ENCODE results near the gene AREL1. TPM values are rescaled to one million over a fixed set of nuclear protein-coding genes. Genes with fewer than 3 reads are reported as not detected.
A peak's percentile ranks its signal among the peaks of the same experiment; 100 is the strongest.

Gene AREL1
- total and polyA plus RNA-seq, 5 donors: 8.2 to 25.4 (median 23.1) TPM

GRCh38 chr14:74611650-74612349 lies 101.1 kb downstream of the AREL1 start, which contains the start of gene LTBP2:
TSS of gene LTBP2 (minus strand) at chr14:74612237. CDS start at chr14:74611944, 293 bp downstream.
- Histone ChIP-seq H3K4me3 (ENCODE audit: low read length) (peak within 1 kb of the TSS; percentile 84), H3K27ac (ENCODE audit: low read length) (no peak within 1 kb of the TSS), H3K4me1 (ENCODE audit: control insufficient read depth, insufficient read depth, low read length) (no peaks in the 10 kb centered on the region), H3K9me3 (ENCODE audit: control insufficient read depth, low read length) (no peaks in the 10 kb centered on the region), H3K27me3 (ENCODE audit: control insufficient read depth, insufficient read depth) (no peaks in the 10 kb centered on the region)
- ATAC-seq (peak; percentile 37 to 43), DNase-seq (peak in 1 of 3 donors; percentile 73)
- 1% methylated on average over 70 of the region's 70 CpGs for WGBS
- intact Hi-C loops (cut with DNase I): loop anchor here (5.0 to 10.0 kb wide), 3 partner anchors 103 to 109 kb away; partner anchors contain the start of genes AREL1 (in 1 of the 4) and FCF1 (in 1 of the 4)

Other genes with a start within 250 kb of the AREL1 start
- 100 to 1,000 TPM; 116 to 142 (median 120) TPM for gene NPC2, start 219.8 kb downstream of the AREL1 start, total RNA-seq
- 170 TPM for gene NPC2, start 219.8 kb downstream of the AREL1 start, polyA plus RNA-seq
- 10 to 100 TPM; 29.2 to 40.0 (median 34.9) TPM for gene ISCA2, start 219.3 kb downstream of the AREL1 start, total RNA-seq
- gene ISCA2, start 219.3 kb downstream of the AREL1 start, polyA plus RNA-seq: 45.1 TPM
- 10 to 100 TPM; 13.9 to 46.0 (median 23.5) TPM for gene LTBP2, start 100.8 kb downstream of the AREL1 start, total RNA-seq
- 3.4 TPM for gene LTBP2, start 100.8 kb downstream of the AREL1 start, polyA plus RNA-seq
- gene FCF1, start 64 bp upstream of the AREL1 start, total RNA-seq: 10 to 100 TPM; 29.3 to 38.8 (median 38.1) TPM
- 13.7 TPM for gene FCF1, start 64 bp upstream of the AREL1 start, polyA plus RNA-seq
- 10 to 100 TPM; 31.4 to 36.3 (median 34.4) TPM for gene YLPM1, start 50.2 kb upstream of the AREL1 start, total RNA-seq
- 15.5 TPM for gene YLPM1, start 50.2 kb upstream of the AREL1 start, polyA plus RNA-seq
- gene PROX2, start 163.1 kb upstream of the AREL1 start, total RNA-seq: not detected
- gene PROX2, start 163.1 kb upstream of the AREL1 start, polyA plus RNA-seq: not detected
- 100 to 1,000 TPM; 121 to 148 (median 144) TPM for gene DLST, start 168.8 kb upstream of the AREL1 start, total RNA-seq
- 87.6 TPM for gene DLST, start 168.8 kb upstream of the AREL1 start, polyA plus RNA-seq
- 10 to 100 TPM; 13.9 to 20.7 (median 17.3) TPM for gene RPS6KL1, start 210.2 kb upstream of the AREL1 start, total RNA-seq
- gene RPS6KL1, start 210.2 kb upstream of the AREL1 start, polyA plus RNA-seq: 10.5 TPM
- 1 to 10 TPM; 2.9 to 5.9 (median 4.1) TPM for gene PGF, start 242.5 kb upstream of the AREL1 start, total RNA-seq
- gene PGF, start 242.5 kb upstream of the AREL1 start, polyA plus RNA-seq: 4.3 TPM

Measured in right cardiac atrium (tissue), 5 donors.